ENCODE measurements around the gene KCNV2.

Gene KCNV2

DNA sequence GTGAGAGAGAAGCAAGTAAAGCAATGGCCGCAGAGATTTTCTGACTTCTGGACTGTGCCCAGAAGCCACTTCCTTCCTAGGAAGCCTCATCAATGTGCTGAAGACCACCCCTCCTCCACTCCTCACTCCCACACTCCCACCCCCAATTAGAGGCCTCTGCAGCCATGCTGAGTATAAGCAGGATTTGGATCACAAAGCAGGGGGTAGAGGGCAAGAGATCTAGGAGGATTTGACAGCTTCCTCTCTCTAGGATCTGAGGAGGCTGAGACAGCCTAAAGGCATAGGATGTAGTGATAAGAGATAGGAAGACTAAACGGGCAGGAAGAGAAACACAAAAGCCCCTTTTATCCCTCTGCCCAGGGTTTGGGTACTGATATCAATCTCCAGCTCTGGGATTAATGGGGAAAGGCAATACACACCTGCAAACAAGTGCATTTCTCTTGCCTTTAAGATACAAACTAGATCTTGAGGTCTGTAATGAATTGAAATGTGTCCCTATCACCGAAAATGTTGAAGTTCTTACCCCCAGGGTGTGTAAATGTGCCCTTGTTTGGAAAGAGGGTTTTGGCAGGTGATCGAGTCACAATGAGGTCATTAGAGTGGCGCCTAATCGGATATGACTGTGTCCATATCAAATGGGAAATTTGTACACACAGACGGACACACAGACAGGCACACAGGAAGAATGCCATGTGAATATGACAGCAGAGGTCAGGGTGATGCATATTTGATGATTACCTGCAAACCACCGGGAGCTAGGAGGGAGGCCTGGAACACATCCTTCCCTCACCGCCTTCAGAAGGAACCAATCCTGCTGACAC, 28.5 kb downstream of the KCNV2 start:
- H3K79me2 ChIP-seq, result no peaks in the 10 kb centered on the region
- H3K36me3 ChIP-seq (ENCODE audit: control insufficient read depth, insufficient read depth, low read length), result no peaks in the 10 kb centered on the region
- no peak overlapping the region for H3K9ac ChIP-seq
- H3K4me3 ChIP-seq (ENCODE audit: low read depth, low read length), result no peak overlapping the region
- H3K27ac ChIP-seq, result no peak overlapping the region
- H3K4me1 ChIP-seq, result no peaks in the 10 kb centered on the region
- H3K27me3 ChIP-seq (ENCODE audit: control insufficient read depth, insufficient read depth, low read length), result no peaks in the 10 kb centered on the region
- H2AFZ ChIP-seq, result no peak overlapping the region
- TF ChIP-seq, protein P1, sequence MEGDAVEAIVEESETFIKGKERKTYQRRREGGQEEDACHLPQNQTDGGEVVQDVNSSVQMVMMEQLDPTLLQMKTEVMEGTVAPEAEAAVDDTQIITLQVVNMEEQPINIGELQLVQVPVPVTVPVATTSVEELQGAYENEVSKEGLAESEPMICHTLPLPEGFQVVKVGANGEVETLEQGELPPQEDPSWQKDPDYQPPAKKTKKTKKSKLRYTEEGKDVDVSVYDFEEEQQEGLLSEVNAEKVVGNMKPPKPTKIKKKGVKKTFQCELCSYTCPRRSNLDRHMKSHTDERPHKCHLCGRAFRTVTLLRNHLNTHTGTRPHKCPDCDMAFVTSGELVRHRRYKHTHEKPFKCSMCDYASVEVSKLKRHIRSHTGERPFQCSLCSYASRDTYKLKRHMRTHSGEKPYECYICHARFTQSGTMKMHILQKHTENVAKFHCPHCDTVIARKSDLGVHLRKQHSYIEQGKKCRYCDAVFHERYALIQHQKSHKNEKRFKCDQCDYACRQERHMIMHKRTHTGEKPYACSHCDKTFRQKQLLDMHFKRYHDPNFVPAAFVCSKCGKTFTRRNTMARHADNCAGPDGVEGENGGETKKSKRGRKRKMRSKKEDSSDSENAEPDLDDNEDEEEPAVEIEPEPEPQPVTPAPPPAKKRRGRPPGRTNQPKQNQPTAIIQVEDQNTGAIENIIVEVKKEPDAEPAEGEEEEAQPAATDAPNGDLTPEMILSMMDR (IDR thresholded peaks at IDR 0.05), result no peak
- H3K4me2 ChIP-seq (ENCODE audit: low read length), result no peak overlapping the region
- H3K9me3 ChIP-seq (ENCODE audit: control insufficient read depth, low read length), result no peaks in the 10 kb centered on the region

GRCh38 chr9:2749485-2749884, 32.2 kb downstream of the KCNV2 start:
- H3K36me3 ChIP-seq (ENCODE audit: control insufficient read depth, insufficient read depth, low read length), result no peaks in the 10 kb centered on the region
- H3K9ac ChIP-seq, result no peak overlapping the region
- H3K4me1 ChIP-seq, result no peaks in the 10 kb centered on the region
- no peak overlapping the region for H3K4me3 ChIP-seq (ENCODE audit: low read depth, low read length)
- no peaks in the 10 kb centered on the region for H3K9me3 ChIP-seq (ENCODE audit: control insufficient read depth, low read length)
- no peaks in the 10 kb centered on the region for H3K79me2 ChIP-seq
- no peaks in the 10 kb centered on the region for H3K27me3 ChIP-seq (ENCODE audit: control insufficient read depth, insufficient read depth, low read length)
- no peak overlapping the region for H3K27ac ChIP-seq
- TF ChIP-seq, protein P1 (IDR thresholded peaks at IDR 0.05), result no peak
- H3K4me2 ChIP-seq (ENCODE audit: low read length), result no peak overlapping the region
- no peak overlapping the region for H2AFZ ChIP-seq

GRCh38 chr9:2755285-2755684, 38.0 kb downstream of the KCNV2 start:
- no peak overlapping the region for H3K4me2 ChIP-seq (ENCODE audit: low read length)
- H3K27ac ChIP-seq, result no peak overlapping the region
- no peaks in the 10 kb centered on the region for H3K79me2 ChIP-seq
- H3K9ac ChIP-seq, result no peak overlapping the region
- no peaks in the 10 kb centered on the region for H3K36me3 ChIP-seq (ENCODE audit: control insufficient read depth, insufficient read depth, low read length)
- H3K27me3 ChIP-seq (ENCODE audit: control insufficient read depth, insufficient read depth, low read length), result no peaks in the 10 kb centered on the region
- TF ChIP-seq, protein P1 (IDR thresholded peaks at IDR 0.05), result no peak
- H2AFZ ChIP-seq, result no peak overlapping the region
- H3K9me3 ChIP-seq (ENCODE audit: control insufficient read depth, low read length), result no peaks in the 10 kb centered on the region
- no peak overlapping the region for H3K4me3 ChIP-seq (ENCODE audit: low read depth, low read length)
- H3K4me1 ChIP-seq, result no peaks in the 10 kb centered on the region

GRCh38 chr9:2758162-2758897, 41.0 kb downstream of the KCNV2 start:
- Histone ChIP-seq H3K4me1 (no peaks in the 10 kb centered on the region), H3K36me3 (ENCODE audit: control insufficient read depth, insufficient read depth, low read length) (no peaks in the 10 kb centered on the region), H3K79me2 (no peaks in the 10 kb centered on the region), H2AFZ (no peak overlapping the region), H3K4me3 (ENCODE audit: low read depth, low read length) (no peak overlapping the region), H3K9ac (no peak overlapping the region), H3K27me3 (ENCODE audit: control insufficient read depth, insufficient read depth, low read length) (no peaks in the 10 kb centered on the region), H3K4me2 (ENCODE audit: low read length) (no peak overlapping the region), H3K27ac (no peak overlapping the region), H3K9me3 (ENCODE audit: control insufficient read depth, low read length) (no peaks in the 10 kb centered on the region)
- TF ChIP-seq, protein P1 (IDR thresholded peaks at IDR 0.05), result no peak
